Fibroblast of lung (primary cell): ENCODE results near the gene SCUBE1. TPM values are rescaled to one million over a fixed set of nuclear protein-coding genes. Genes with fewer than 3 reads are reported as not detected.
A peak's percentile ranks its signal among the peaks of the same experiment; 100 is the strongest.

ENCODE experiments used
- DNase-seq, 2 donors: peaks; one replicate each; pipeline versions ENCODE4 v3.0.0 to v3.0.0-alpha.2; 2010; ENCODE audit warnings: low read depth in 2 of 2
- H2AFZ ChIP-seq: 2 replicates; pipeline ENCODE4 v1.5.1; 2012; ENCODE audit warnings: low read length, control low read depth, inconsistent platforms
- H3K27ac ChIP-seq: 2 replicates; pipeline ENCODE4 v1.5.1; 2011; ENCODE audit warnings: low read length, control low read depth; ENCODE audit not compliant: insufficient read depth
- H3K27me3 ChIP-seq: 2 replicates; pipeline ENCODE4 v1.5.1; 2011; ENCODE audit warnings: mild to moderate bottlenecking, low read length; ENCODE audit not compliant: control insufficient read depth, insufficient read depth
- H3K36me3 ChIP-seq: 2 replicates; pipeline ENCODE4 v1.5.1; 2011; ENCODE audit warnings: low read length; ENCODE audit not compliant: control insufficient read depth, insufficient read depth
- H3K4me1 ChIP-seq: 2 replicates; pipeline ENCODE4 v1.5.1; 2011; ENCODE audit warnings: low read length; ENCODE audit not compliant: control insufficient read depth, insufficient read depth; ENCODE audit errors: extremely low read depth
- H3K4me2 ChIP-seq: 2 replicates; pipeline ENCODE4 v1.5.1; 2011; ENCODE audit warnings: low read length, control low read depth; ENCODE audit not compliant: insufficient read depth; ENCODE audit errors: extremely low read depth
- H3K4me3 ChIP-seq, 4 experiments: fragments of 200-600 bp in 1 of 4; sonication (generic) in 1 of 4; replicated peaks in 1 of 4; 2 replicates each; pipeline ENCODE4 v1.5.1; 2011 to 2016; ENCODE audit warnings: low read length in 4 of 4, low read depth in 3 of 4, mild to moderate bottlenecking in 3 of 4, control low read depth in 2 of 4, inconsistent platforms in 1 of 4, mixed read lengths in 1 of 4; ENCODE audit not compliant: insufficient read depth in 1 of 4; ENCODE audit errors: control extremely low read depth in 1 of 4
- H3K79me2 ChIP-seq: 2 replicates; pipeline ENCODE4 v1.5.1; 2012; ENCODE audit warnings: mild to moderate bottlenecking, low read length, inconsistent platforms; ENCODE audit not compliant: control insufficient read depth, insufficient read depth
- H3K9ac ChIP-seq: 2 replicates; pipeline ENCODE4 v1.5.1; 2011; ENCODE audit warnings: mild to moderate bottlenecking, low read length, control low read depth; ENCODE audit not compliant: insufficient read depth
- H3K9me3 ChIP-seq: 2 replicates; pipeline ENCODE4 v1.5.1; 2012; ENCODE audit warnings: low read depth, low read length; ENCODE audit not compliant: control insufficient read depth, insufficient read depth
- H4K20me1 ChIP-seq: 2 replicates; pipeline ENCODE4 v1.5.1; 2011; ENCODE audit warnings: low read length; ENCODE audit not compliant: control insufficient read depth, insufficient read depth; ENCODE audit errors: extremely low read depth
- EZH2 ChIP-seq: IDR thresholded peaks from 2 replicates; pipeline ENCODE4 v1.5.1; 2012; ENCODE audit warnings: low read length, control low read depth, mild to moderate bottlenecking; ENCODE audit errors: missing control alignments
- polyA plus RNA-seq, 2 donors: library from polyadenylated mRNA; depleted of rRNA in 1 of 2; stranded (reverse) in 1 of 2; unstranded in 1 of 2; fragments of >200 nt; gene quantifications; 2 replicates each; pipeline ENCODE4 v1.2.1, GENCODE V29; 2011 to 2012; ENCODE audit warnings: missing spikeins in 1 of 2
- total RNA-seq: library from RNA; depleted of rRNA; stranded (reverse); fragments of >200 nt; gene quantifications from 2 replicates; pipeline ENCODE4 v1.2.1, GENCODE V29; 2014
- TF ChIP-seq, protein P1 (sequence below), 2 donors: IDR thresholded peaks in 1 of 2; conservative IDR thresholded peaks in 1 of 2; 1 replicate in 1 of 2; 2 replicates in 1 of 2; pipeline ENCODE4 v1.5.1; 2011 to 2012; ENCODE audit warnings: low read length in 2 of 2, control low read depth in 1 of 2, inconsistent platforms in 1 of 2, low read depth in 1 of 2, mild to moderate bottlenecking in 1 of 2

SCUBE1 gene
- total and polyA plus RNA-seq, 2 donors (not counting 1 experiment from before 2014, with no cell fraction given) = 0.17 TPM; not detected in 1

DNA sequence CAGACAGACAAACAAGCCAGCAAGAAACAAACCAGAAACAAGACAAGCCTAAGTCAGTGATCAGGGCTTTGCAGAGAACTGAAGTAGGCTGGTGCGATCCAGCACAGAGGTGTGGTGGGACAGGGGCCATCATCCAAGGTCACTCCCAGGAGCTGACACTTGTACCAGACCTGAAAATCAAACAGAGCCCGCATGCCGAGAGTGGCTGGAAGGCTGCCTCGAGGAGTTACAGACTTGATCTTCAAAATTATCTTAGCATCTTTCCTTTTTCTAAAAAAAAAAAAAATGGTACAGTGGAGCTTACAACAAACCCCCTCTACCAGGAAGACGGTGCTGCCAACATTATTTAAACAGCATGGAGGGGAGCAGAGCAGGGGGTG, 8.8 kb upstream of the SCUBE1 start:
- no peak for DNase-seq
- H3K4me3 ChIP-seq = no peak overlapping the region
- H3K9ac ChIP-seq = no peak overlapping the region
- H2AFZ ChIP-seq = no peak overlapping the region
- no peak overlapping the region for H3K4me2 ChIP-seq
- no peaks in the 10 kb centered on the region for H3K4me1 ChIP-seq
- TF ChIP-seq, protein P1, sequence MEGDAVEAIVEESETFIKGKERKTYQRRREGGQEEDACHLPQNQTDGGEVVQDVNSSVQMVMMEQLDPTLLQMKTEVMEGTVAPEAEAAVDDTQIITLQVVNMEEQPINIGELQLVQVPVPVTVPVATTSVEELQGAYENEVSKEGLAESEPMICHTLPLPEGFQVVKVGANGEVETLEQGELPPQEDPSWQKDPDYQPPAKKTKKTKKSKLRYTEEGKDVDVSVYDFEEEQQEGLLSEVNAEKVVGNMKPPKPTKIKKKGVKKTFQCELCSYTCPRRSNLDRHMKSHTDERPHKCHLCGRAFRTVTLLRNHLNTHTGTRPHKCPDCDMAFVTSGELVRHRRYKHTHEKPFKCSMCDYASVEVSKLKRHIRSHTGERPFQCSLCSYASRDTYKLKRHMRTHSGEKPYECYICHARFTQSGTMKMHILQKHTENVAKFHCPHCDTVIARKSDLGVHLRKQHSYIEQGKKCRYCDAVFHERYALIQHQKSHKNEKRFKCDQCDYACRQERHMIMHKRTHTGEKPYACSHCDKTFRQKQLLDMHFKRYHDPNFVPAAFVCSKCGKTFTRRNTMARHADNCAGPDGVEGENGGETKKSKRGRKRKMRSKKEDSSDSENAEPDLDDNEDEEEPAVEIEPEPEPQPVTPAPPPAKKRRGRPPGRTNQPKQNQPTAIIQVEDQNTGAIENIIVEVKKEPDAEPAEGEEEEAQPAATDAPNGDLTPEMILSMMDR (conservative IDR thresholded peaks at IDR 0.05 in 1 of 2, IDR thresholded peaks at IDR 0.05 in 1 of 2; ENCODE audit: low read depth in 1 of 2, low read length in 2 of 2) = no peak
- TF ChIP-seq EZH2 = no peak
- no peak overlapping the region for H3K27ac ChIP-seq
- peaks cover 4% of the 10 kb centered on the region for H3K27me3 ChIP-seq
- no peaks in the 10 kb centered on the region for H3K9me3 ChIP-seq
- no peaks in the 10 kb centered on the region for H4K20me1 ChIP-seq
- H3K36me3 ChIP-seq = no peaks in the 10 kb centered on the region
- no peaks in the 10 kb centered on the region for H3K79me2 ChIP-seq

DNA sequence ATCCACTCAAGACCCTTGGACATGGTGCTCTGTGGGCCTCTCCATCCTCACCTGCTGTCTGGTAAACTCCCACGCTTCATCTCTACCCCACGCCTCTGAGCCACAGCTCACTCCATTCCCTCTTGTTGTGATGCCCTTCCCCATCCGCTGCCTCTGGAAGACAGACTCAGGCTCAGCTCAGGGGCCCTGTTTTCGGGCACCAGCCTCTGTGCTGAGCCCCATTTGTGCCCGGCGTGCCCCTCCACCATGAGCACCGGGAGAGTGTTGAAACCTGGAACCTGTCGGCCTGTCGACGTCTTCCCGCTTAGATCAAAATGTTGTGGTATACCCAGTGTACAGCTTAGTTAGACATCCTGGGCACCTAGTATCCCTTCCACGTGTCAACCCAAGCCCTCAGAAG, 6.5 kb upstream of the SCUBE1 start:
- no peak overlapping the region for H3K4me3 ChIP-seq
- no peak for TF ChIP-seq EZH2
- TF ChIP-seq, protein P1 (conservative IDR thresholded peaks at IDR 0.05 in 1 of 2, IDR thresholded peaks at IDR 0.05 in 1 of 2; ENCODE audit: low read depth in 1 of 2, low read length in 2 of 2) = no peak

DNA sequence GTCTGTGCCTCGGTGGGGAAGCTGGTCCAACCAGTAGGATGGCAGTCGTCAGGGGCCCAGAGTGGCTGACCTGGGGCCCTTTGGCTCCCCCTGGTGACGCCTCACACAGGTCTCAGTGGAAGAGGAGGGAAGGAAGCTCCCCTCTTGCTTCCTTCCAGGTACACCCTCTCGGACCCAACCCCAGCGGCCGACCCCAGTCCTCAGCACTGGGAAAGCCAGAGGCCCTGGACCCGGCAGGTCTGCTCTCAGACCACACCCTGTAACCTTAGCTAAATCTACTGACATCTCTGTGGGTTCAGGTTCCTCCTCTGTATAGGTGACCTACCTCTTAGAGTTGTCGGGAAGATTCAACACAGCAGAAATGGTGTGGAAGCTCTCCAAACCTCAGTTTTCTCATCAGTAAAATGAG, 3.4 kb upstream of the SCUBE1 start:
- H3K27me3 ChIP-seq = peaks cover 29% of the 10 kb centered on the region
- H3K27ac ChIP-seq = no peak overlapping the region
- H3K4me3 ChIP-seq = no peak overlapping the region
- no peak overlapping the region for H3K4me2 ChIP-seq
- TF ChIP-seq EZH2 = no peak
- TF ChIP-seq, protein P1 (conservative IDR thresholded peaks at IDR 0.05 in 1 of 2, IDR thresholded peaks at IDR 0.05 in 1 of 2; ENCODE audit: low read depth in 1 of 2, low read length in 2 of 2) = peak; percentile 51 to 62
- peak; percentile 7 to 19 for DNase-seq
- no peaks in the 10 kb centered on the region for H3K79me2 ChIP-seq
- no peaks in the 10 kb centered on the region for H4K20me1 ChIP-seq
- H3K9me3 ChIP-seq = no peaks in the 10 kb centered on the region
- H3K36me3 ChIP-seq = no peaks in the 10 kb centered on the region
- H2AFZ ChIP-seq = no peak overlapping the region
- no peak overlapping the region for H3K9ac ChIP-seq
- H3K4me1 ChIP-seq = no peaks in the 10 kb centered on the region

More for the DNA sequence above, 6.5 kb upstream of the SCUBE1 start:
- Histone ChIP-seq H3K27ac (no peak overlapping the region), H3K36me3 (no peaks in the 10 kb centered on the region), H4K20me1 (no peaks in the 10 kb centered on the region), H3K9ac (no peak overlapping the region), H3K27me3 (peaks cover 10% of the 10 kb centered on the region), H3K9me3 (no peaks in the 10 kb centered on the region), H2AFZ (no peak overlapping the region), H3K4me2 (no peak overlapping the region), H3K79me2 (no peaks in the 10 kb centered on the region), H3K4me1 (no peaks in the 10 kb centered on the region)
- DNase-seq = no peak
